OCI-LY1 (cell line): ENCODE results near the gene TAF4.

Experiments used
- H2AFZ ChIP-seq: fragments of 200-600 bp; sonication (generic), shearing (Covaris generic); 2 replicates; pipeline ENCODE4 v1.6.0; 2014; ENCODE audit warnings: antibody characterized with exemption, mild to moderate bottlenecking, low read length
- H3F3A ChIP-seq: fragments of 200-600 bp; sonication (generic), shearing (Covaris generic); 2 replicates; pipeline ENCODE4 v1.6.0; 2014; ENCODE audit warnings: mild to moderate bottlenecking, antibody characterized with exemption, low read length, moderate library complexity; ENCODE audit not compliant: insufficient read depth
- H3K27ac ChIP-seq: fragments of 200-600 bp; sonication (generic); 2 replicates; pipeline ENCODE4 v1.5.1; 2014; ENCODE audit warnings: low read length, mixed run types, mild to moderate bottlenecking, low read depth; ENCODE audit not compliant: poor library complexity, severe bottlenecking
- H3K27me3 ChIP-seq: fragments of 200-600 bp; sonication (generic); 2 replicates; pipeline ENCODE4 v1.6.0; 2014; ENCODE audit warnings: antibody characterized with exemption, mild to moderate bottlenecking, low read length, moderate library complexity; ENCODE audit not compliant: insufficient read depth
- H3K36me3 ChIP-seq: fragments of 200-600 bp; sonication (generic); 2 replicates; pipeline ENCODE4 v1.6.1; 2014; ENCODE audit warnings: mild to moderate bottlenecking, antibody characterized with exemption, low read length, moderate library complexity, mixed read lengths; ENCODE audit not compliant: insufficient read depth
- H3K4me1 ChIP-seq: fragments of 200-600 bp; sonication (generic); 2 replicates; pipeline ENCODE4 v1.5.1; 2014; ENCODE audit warnings: mild to moderate bottlenecking, low read length, moderate library complexity; ENCODE audit not compliant: insufficient read depth, severe bottlenecking
- H3K4me2 ChIP-seq: fragments of 200-600 bp; sonication (generic), shearing (Covaris generic); 2 replicates; pipeline ENCODE4 v1.6.1; 2014; ENCODE audit warnings: low read length
- H3K4me3 ChIP-seq: fragments of 200-600 bp; sonication (generic); 2 replicates; pipeline ENCODE4 v1.5.1; 2014; ENCODE audit warnings: low read length, low read depth, mild to moderate bottlenecking, mixed read lengths; ENCODE audit not compliant: poor library complexity, severe bottlenecking
- H3K79me2 ChIP-seq: fragments of 200-600 bp; shearing (Covaris generic); 2 replicates; pipeline ENCODE4 v1.6.1; 2016; ENCODE audit warnings: mixed run types, low read length, mixed read lengths; ENCODE audit not compliant: insufficient read depth
- H3K9ac ChIP-seq: fragments of 200-600 bp; sonication (generic), shearing (Covaris generic); 2 replicates; pipeline ENCODE4 v1.6.1; 2014; ENCODE audit warnings: mild to moderate bottlenecking, low read length, mixed read lengths
- H3K9me2 ChIP-seq: fragments of 200-600 bp; sonication (generic), shearing (Covaris generic); 2 replicates; pipeline ENCODE4 v1.6.1; 2014; ENCODE audit warnings: low read depth, mild to moderate bottlenecking, low read length, mixed read lengths
- H3K9me3 ChIP-seq: fragments of 200-600 bp; shearing (Covaris generic); 2 replicates; pipeline ENCODE4 v1.6.1; 2014; ENCODE audit warnings: low read length, mixed read lengths
- H4K20me1 ChIP-seq: fragments of 200-600 bp; sonication (generic), shearing (Covaris generic); 2 replicates; pipeline ENCODE4 v1.6.0; 2016; ENCODE audit warnings: mild to moderate bottlenecking, low read length; ENCODE audit not compliant: insufficient read depth
- EZH2 ChIP-seq: fragments of 200-600 bp; sonication (generic), shearing (Covaris generic); IDR thresholded peaks from 2 replicates; pipeline ENCODE4 v1.8.0; 2017; ENCODE audit warnings: borderline replicate concordance, mixed run types, mild to moderate bottlenecking, antibody characterized with exemption, low read length, moderate library complexity, mixed read lengths
- TF ChIP-seq, protein P1 (sequence below): fragments of 200-600 bp; sonication (generic), shearing (Covaris generic); IDR thresholded peaks from 2 replicates; pipeline ENCODE4 v1.5.1; 2017; ENCODE audit warnings: mild to moderate bottlenecking, antibody characterized with exemption, low read length, moderate library complexity, mixed read lengths

The TAF4 gene

DNA sequence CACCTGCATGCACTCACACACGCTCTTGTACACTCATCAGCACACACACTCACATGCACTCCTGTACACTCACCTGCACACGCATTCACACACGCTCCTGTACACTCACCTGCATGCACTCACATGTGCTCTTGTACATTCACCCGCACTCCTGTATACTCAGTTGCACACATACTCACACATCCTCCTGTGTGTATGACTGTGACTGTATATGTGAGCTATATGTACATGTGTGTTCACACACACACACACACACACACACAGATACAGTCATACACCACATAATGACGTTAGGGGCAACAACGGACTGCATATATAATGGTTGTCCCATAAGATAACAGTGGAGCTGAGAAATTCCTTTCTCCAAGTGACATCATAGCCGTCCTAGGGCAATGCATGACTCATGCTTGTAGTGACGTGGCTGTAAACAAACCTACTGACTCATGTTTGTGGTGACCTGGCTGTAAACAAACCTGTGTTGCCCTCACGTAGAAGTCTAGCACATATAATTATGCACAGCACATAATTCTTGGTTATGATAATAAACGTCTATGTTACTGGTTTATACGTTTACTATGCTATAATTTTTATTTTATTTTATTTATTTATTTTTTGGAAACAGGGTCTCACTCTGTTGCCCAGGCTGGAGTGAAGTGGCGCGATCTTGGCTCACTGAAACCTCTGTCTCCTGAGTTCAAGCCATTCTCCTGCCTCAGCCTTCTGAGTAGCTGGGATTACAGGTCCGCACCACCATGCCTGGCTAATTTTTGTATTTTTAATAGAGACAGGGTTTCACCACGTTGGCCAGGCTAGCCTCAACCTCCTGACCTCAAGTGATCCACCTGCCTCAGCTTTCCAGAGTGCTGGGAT is 22.8 kb upstream of the TAF4 start:
- Histone ChIP-seq H3K36me3 (no peaks in the 10 kb centered on the region), H4K20me1 (no peaks in the 10 kb centered on the region), H3F3A (no peaks in the 10 kb centered on the region), H3K79me2 (no peaks in the 10 kb centered on the region), H3K27me3 (peaks cover 10% of the 10 kb centered on the region; the same call in 1 of the 2 replicates), H3K4me3 (no peak overlapping the region), H2AFZ (no peak overlapping the region), H3K4me2 (no peak overlapping the region), H3K9me2 (no peaks in the 10 kb centered on the region), H3K9me3 (no peaks in the 10 kb centered on the region), H3K4me1 (no peaks in the 10 kb centered on the region), H3K27ac (no peak overlapping the region), H3K9ac (no peak overlapping the region)
- TF ChIP-seq, protein P1, sequence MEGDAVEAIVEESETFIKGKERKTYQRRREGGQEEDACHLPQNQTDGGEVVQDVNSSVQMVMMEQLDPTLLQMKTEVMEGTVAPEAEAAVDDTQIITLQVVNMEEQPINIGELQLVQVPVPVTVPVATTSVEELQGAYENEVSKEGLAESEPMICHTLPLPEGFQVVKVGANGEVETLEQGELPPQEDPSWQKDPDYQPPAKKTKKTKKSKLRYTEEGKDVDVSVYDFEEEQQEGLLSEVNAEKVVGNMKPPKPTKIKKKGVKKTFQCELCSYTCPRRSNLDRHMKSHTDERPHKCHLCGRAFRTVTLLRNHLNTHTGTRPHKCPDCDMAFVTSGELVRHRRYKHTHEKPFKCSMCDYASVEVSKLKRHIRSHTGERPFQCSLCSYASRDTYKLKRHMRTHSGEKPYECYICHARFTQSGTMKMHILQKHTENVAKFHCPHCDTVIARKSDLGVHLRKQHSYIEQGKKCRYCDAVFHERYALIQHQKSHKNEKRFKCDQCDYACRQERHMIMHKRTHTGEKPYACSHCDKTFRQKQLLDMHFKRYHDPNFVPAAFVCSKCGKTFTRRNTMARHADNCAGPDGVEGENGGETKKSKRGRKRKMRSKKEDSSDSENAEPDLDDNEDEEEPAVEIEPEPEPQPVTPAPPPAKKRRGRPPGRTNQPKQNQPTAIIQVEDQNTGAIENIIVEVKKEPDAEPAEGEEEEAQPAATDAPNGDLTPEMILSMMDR, result no peak
- TF ChIP-seq EZH2, result no peak

DNA sequence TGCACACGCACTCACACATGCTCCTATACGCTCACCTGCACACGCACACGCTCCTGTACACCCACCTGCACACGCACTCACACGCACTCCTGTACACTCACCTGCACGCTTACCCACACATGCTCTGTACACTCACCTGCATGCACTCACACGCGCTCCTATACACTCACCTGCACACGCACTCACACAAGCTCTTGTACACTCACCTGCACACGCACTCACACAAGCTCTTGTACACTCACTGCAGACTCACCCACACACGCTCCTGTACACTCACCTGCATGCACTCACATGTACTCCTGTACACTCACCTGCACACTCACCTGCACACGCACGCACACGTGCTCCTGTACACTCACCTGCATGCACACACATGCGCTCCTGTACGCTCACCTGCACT is 22.0 kb upstream of the TAF4 start:
- Histone ChIP-seq H2AFZ (no peak overlapping the region), H3K79me2 (no peaks in the 10 kb centered on the region), H3K4me2 (no peak overlapping the region), H4K20me1 (no peaks in the 10 kb centered on the region), H3K9ac (no peak overlapping the region), H3K9me2 (no peaks in the 10 kb centered on the region), H3K4me1 (no peaks in the 10 kb centered on the region), H3F3A (no peaks in the 10 kb centered on the region), H3K4me3 (no peak overlapping the region), H3K9me3 (no peaks in the 10 kb centered on the region), H3K27me3 (peaks cover 6% of the 10 kb centered on the region; the same call in 1 of the 2 replicates), H3K36me3 (no peaks in the 10 kb centered on the region), H3K27ac (no peak overlapping the region)
- TF ChIP-seq, protein P1, result no peak
- no peak for TF ChIP-seq EZH2

DNA sequence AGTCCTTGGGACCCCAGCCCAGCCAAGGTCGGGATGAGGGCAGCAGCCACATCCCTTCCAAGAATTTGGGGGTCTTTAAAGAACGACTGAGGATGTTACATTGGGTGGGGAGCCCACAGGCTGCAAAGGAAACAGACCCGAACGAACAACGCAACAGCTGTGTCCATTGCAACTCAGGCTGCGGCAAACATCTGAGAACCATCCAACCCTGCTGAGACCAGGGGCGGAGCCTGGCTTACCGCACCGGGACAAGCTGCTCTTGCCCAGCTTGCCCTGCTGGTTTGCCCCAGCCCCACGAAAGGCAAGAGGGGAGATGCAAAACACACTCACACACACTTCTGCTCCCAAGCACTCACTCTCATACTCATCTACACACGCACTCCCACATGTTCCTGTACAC is 21.5 kb upstream of the TAF4 start:
- H3K4me3 ChIP-seq, result no peak overlapping the region
- H3F3A ChIP-seq, result no peaks in the 10 kb centered on the region
- H3K9ac ChIP-seq, result no peak overlapping the region
- no peak overlapping the region for H3K27ac ChIP-seq
- H3K4me2 ChIP-seq, result no peak overlapping the region
- H2AFZ ChIP-seq, result no peak overlapping the region
- TF ChIP-seq, protein P1, result no peak
- no peak for TF ChIP-seq EZH2
- H3K4me1 ChIP-seq, result no peaks in the 10 kb centered on the region
- H3K36me3 ChIP-seq, result no peaks in the 10 kb centered on the region
- H3K79me2 ChIP-seq, result no peaks in the 10 kb centered on the region
- no peaks in the 10 kb centered on the region for H3K9me3 ChIP-seq
- H3K27me3 ChIP-seq, result peaks cover 5% of the 10 kb centered on the region; the same call in 1 of the 2 replicates
- H4K20me1 ChIP-seq, result no peaks in the 10 kb centered on the region
- H3K9me2 ChIP-seq, result no peaks in the 10 kb centered on the region
